ENCODE measurements around the gene C2orf69.

C2orf69 gene

DNA sequence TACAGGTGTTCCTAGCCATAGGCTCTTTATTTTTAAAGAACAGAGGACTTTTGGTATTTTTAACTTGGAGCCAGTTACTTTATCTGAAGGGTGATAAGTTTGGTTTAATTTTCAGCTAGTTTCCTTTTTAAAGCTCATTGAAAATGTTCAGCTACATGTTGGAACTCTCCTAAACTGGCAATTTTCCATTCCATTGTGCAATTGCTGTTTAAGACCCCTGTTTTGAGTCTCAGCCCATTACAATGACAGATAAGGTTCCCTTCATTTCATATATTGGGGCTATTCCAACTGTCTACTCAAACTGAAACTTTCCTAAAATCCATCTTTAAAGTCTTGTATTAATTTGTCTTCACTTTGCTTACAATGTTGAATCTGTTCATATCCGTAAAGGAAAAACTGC lies 55.9 kb downstream of the C2orf69 start:
- no peak overlapping the region for H3K4me3 ChIP-seq (ENCODE audit: low read depth, low read length)

DNA sequence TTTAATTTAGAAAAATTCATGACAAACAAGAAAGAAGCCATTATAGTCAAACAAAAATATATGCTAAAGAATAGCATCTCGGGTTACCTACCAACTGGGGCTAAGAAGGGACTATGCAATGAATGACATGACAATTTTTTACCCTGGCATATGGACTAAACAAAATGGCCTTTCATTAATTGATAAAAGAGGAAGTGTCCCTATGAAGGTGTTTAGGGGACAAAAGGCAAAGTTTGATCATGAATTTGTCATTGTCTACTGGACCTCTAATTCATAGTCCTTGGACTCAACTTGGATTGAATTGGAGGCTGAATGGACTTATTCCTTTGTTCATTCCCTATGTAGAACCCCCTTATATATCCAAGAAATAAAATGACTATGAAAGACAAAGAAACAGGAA lies 57.0 kb downstream of the C2orf69 start:
- H3K4me3 ChIP-seq (ENCODE audit: low read depth, low read length), result no peak overlapping the region

- no peak overlapping the region for H3K4me3 ChIP-seq (ENCODE audit: low read depth, low read length)
These were observed 61.1 kb downstream of the C2orf69 start for GRCh38 chr2:199972088-199972626.

DNA sequence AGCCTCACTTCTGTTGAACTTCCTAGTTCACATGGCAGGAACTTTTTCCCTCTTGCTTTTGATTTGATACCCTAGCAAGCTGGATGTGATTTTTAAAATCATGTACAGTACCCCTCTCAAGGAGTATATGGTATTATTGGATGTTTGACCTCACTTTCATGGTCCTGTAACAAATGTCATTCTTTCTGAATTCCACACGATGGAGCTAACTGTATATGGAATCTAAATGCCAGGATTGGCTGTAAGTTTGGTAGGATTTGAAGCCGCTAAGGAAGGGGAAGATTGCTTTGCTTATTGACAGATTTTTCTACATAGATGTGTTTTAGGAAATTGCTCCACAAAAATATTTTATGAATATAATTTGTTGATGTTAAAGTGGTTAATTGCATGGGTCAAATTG lies 62.6 kb downstream of the C2orf69 start:
- H3K4me3 ChIP-seq (ENCODE audit: low read depth, low read length), result no peak overlapping the region

DNA sequence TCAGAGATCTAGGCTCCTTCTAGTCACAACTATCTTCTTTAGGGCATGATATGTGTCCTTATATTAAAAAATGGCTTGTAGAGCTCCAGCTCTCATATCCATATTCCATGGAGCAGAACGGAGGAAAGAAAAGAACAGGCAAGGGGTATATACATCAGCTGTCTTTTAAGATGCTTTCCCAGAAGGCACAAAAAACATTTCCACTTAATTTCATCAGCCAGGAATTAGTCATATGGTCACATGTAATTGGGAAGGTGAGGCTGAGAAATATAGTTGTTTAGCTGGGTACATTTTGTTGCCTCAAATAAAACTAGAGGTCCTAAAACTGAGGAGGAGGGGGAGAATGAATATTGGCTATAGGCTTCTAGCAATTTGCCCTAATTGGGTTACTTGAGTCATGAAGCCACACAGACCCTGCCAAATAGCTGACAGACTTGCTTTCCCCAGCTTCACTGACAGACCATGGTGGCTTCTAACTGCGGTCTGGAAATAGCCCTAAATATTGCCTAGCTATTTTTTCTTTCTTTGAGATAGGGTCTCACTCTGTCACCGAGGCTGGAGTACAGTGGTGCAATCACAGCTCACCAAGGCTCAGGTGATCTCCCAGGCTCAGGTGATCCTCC lies 64.3 kb downstream of the C2orf69 start:
- no peak overlapping the region for H3K4me3 ChIP-seq (ENCODE audit: low read depth, low read length)
